PC-9 (cell line): ENCODE measurements around the gene TMEM205. TPM values are rescaled to one million over a fixed set of nuclear protein-coding genes. Genes with fewer than 3 reads are reported as not detected.

Experiments
- BruUV-seq: library from RNA; stranded (reverse); fragments of 400-500 nt; replicated peaks from 2 replicates; lab custom pipeline; 2021; lab: Mats Ljungman, UMichigan
- CTCF ChIA-PET: fragments of 300-600 bp; sonication (Branson Sonifier 250); formaldehyde crosslinking; loops from one replicate; lab custom pipeline; 2022; ENCODE audit warnings: antibody characterized with exemption; lab: Charles Lee
- POLR2A ChIA-PET: fragments of 300-600 bp; sonication (Branson Sonifier 250); formaldehyde crosslinking; loops from one replicate; lab custom pipeline; 2022; ENCODE audit warnings: antibody characterized with exemption; ENCODE audit not compliant: unreplicated experiment; lab: Charles Lee
- DNase-seq, 2 experiments: peaks; one replicate each; pipeline versions ENCODE4 v3.0.0 to v3.0.0-alpha.2; 2015 to 2022; ENCODE audit warnings: mixed read lengths in 1 of 2
- H2AFZ ChIP-seq: fragments of 200-600 bp; sonication (generic); 2 replicates; pipeline ENCODE4 v1.8.1; 2017; ENCODE audit warnings: antibody characterized with exemption
- H3F3A ChIP-seq: fragments of 200-600 bp; sonication (generic); 2 replicates; pipeline ENCODE4 v1.8.1; 2017; ENCODE audit warnings: antibody characterized with exemption, mild to moderate bottlenecking, low read depth; ENCODE audit not compliant: insufficient read depth
- H3K27ac ChIP-seq: fragments of 200-600 bp; sonication (generic); 2 replicates; pipeline ENCODE4 v1.6.1; 2016; ENCODE audit warnings: mixed run types
- H3K27me3 ChIP-seq: fragments of 200-600 bp; sonication (generic); 2 replicates; pipeline ENCODE4 v1.6.1; 2016; ENCODE audit warnings: low read depth, mixed run types; ENCODE audit not compliant: insufficient read depth
- H3K36me3 ChIP-seq: fragments of 200-600 bp; sonication (generic); 2 replicates; pipeline ENCODE4 v1.6.1; 2016; ENCODE audit warnings: low read depth, mixed run types
- H3K4me1 ChIP-seq: fragments of 200-600 bp; sonication (generic); replicated peaks from 2 replicates; pipeline ENCODE4 v1.6.1; 2016; ENCODE audit warnings: mixed run types; ENCODE audit not compliant: insufficient read depth
- H3K4me2 ChIP-seq: fragments of 200-600 bp; sonication (generic); 2 replicates; pipeline ENCODE4 v1.6.1; 2017; ENCODE audit warnings: mixed run types
- H3K4me3 ChIP-seq: fragments of 200-600 bp; sonication (generic); 2 replicates; pipeline ENCODE4 v1.6.1; 2016; ENCODE audit warnings: mixed run types
- H3K79me2 ChIP-seq: fragments of 200-600 bp; sonication (generic); 2 replicates; pipeline ENCODE4 v1.6.1; 2017; ENCODE audit warnings: low read depth, mixed run types
- H3K9me2 ChIP-seq: fragments of 200-600 bp; sonication (generic); 2 replicates; pipeline ENCODE4 v1.8.1; 2017; ENCODE audit warnings: mild to moderate bottlenecking; ENCODE audit not compliant: insufficient read depth
- H3K9me3 ChIP-seq: fragments of 200-600 bp; sonication (generic); 2 replicates; pipeline ENCODE4 v1.8.1; 2016; ENCODE audit warnings: low read depth; ENCODE audit not compliant: insufficient read depth
- H4K20me1 ChIP-seq: fragments of 200-600 bp; sonication (generic); 2 replicates; pipeline ENCODE4 v1.8.1; 2017; ENCODE audit not compliant: insufficient read depth
- CTCF ChIP-seq: fragments of 200-600 bp; sonication (generic); conservative IDR thresholded peaks from 2 replicates; pipeline ENCODE4 v1.6.1; 2017; ENCODE audit warnings: mixed run types, antibody characterized with exemption, mild to moderate bottlenecking, moderate library complexity
- EZH2 ChIP-seq: fragments of 200-600 bp; sonication (generic); IDR thresholded peaks from 2 replicates; pipeline ENCODE4 v1.8.0; 2017; ENCODE audit warnings: antibody characterized with exemption, low read depth
- intact Hi-C: fragments of 100-400 bp; cut with micrococcal nuclease; formaldehyde crosslinking; loops from one replicate; pipeline ENCODE4 v1.10.0; 2022; ENCODE audit not compliant: unreplicated experiment
- total RNA-seq: library from RNA; stranded (reverse); gene quantifications from 2 replicates; pipeline ENCODE4 v1.2.3, GENCODE V29; 2021

The TMEM205 gene
- total RNA-seq, 1 experiment from 2014 or later: 80.3 TPM

DNA sequence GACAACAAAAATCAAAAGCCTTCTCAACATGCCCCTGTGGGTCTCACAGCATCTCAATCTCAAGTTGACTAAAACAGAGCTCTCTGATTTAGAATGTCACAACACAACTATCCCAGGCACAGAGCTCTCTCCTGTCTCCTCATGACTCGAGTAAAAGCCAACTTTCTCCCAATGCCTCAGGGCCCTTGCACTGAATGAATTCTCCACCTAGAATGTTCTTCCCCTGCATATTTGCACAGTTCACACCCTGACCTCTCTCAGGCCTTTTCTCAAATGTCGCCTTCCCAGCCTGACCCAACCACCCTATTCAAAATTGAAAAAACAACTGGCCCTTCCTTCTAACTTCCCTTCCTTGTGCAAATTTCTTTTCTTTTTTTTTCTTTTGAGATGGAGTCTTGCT, 24.7 kb upstream of the TMEM205 start:
- Histone ChIP-seq H2AFZ (no peak overlapping the region), H3K4me3 (no peak overlapping the region), H3K4me1 (peaks cover 5% of the 10 kb centered on the region), H3K27ac (no peak overlapping the region), H3K27me3 (no peaks in the 10 kb centered on the region), H3K9me3 (no peaks in the 10 kb centered on the region), H3K36me3 (no peaks in the 10 kb centered on the region), H3K4me2 (no peak overlapping the region), H3K9me2 (no peaks in the 10 kb centered on the region), H4K20me1 (no peaks in the 10 kb centered on the region), H3F3A (peaks cover 10% of the 10 kb centered on the region; the same call in 1 of the 2 replicates), H3K79me2 (peaks cover 5% of the 10 kb centered on the region)
- intact Hi-C loops: no loop called here
- no TSS peak for BruUV-seq
- DNase-seq: no peak
- ChIA-PET CTCF (no interaction called here), POLR2A (no interaction called here)
- no peak for TF ChIP-seq CTCF
- TF ChIP-seq EZH2: no peak

DNA sequence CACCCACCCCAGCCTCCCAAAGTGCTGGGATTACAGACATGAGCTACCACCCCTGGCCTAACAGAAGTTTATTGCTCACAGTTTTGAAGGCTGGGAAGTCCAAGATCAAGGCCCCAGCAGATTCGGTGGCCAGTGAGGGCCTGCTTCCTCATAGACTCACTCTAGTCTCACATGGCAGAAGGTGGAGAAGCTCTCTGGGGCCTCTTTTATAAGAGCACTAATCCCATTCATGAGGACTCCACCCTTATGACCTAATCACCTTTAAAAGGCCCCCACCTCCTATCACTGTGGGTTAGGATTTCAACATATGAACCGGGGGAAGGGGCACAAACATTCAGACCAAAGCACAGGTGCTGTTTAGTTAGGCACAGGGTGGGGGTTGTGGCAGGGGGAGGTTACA, 21.5 kb upstream of the TMEM205 start:
- TF ChIP-seq CTCF (no peak), EZH2 (no peak)
- H4K20me1 ChIP-seq: no peaks in the 10 kb centered on the region
- peaks cover 9% of the 10 kb centered on the region; the same call in 1 of the 2 replicates for H3K36me3 ChIP-seq
- CTCF ChIA-PET: no interaction called here
- no peaks in the 10 kb centered on the region for H3K9me2 ChIP-seq
- no peaks in the 10 kb centered on the region for H3K79me2 ChIP-seq
- intact Hi-C loops: no loop called here
- H3K27me3 ChIP-seq: no peaks in the 10 kb centered on the region
- H3K4me1 ChIP-seq: no peaks in the 10 kb centered on the region
- no peaks in the 10 kb centered on the region for H3K9me3 ChIP-seq
- no peak overlapping the region for H2AFZ ChIP-seq
- no peak for DNase-seq
- no peak overlapping the region for H3K27ac ChIP-seq
- POLR2A ChIA-PET: no interaction called here
- H3K4me3 ChIP-seq: no peak overlapping the region
- H3F3A ChIP-seq: peaks cover 13% of the 10 kb centered on the region; the same call in 1 of the 2 replicates
- no TSS peak for BruUV-seq
- H3K4me2 ChIP-seq: no peak overlapping the region

DNA sequence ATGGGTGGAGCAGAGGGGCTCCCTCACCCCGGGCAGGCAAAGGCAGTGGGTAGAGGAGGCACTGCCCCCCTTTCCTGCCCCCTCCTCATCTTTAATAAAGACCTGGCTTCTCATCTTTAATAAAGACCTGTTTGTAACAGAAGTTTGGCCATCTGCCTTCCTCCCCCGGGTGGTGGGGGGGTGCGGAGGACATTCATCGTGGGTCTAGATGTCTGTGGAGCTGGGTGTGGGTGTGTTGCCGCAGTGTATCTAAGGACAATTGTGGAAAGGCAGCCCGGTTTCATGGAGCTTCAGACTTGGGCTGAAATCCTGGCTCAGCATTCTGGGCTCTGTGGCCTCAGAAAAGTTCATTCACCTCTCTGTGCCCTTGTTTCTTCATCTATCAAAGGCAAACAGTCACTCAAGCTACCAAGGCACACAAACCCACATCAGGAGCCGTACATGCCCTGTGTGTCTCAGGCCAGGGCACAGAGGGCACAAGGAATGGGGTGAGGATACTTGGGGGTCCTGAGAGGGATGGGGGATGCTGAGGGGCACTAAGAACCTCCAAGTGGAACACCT, 19.6 kb upstream of the TMEM205 start:
- POLR2A ChIA-PET: no interaction called here
- BruUV-seq: no TSS peak
- CTCF ChIA-PET: no interaction called here

More for the DNA sequence above, 19.6 kb upstream of the TMEM205 start:
- Histone ChIP-seq H2AFZ (no peak overlapping the region), H3K79me2 (no peaks in the 10 kb centered on the region), H3K9me2 (no peaks in the 10 kb centered on the region), H3K4me1 (no peaks in the 10 kb centered on the region), H3K4me3 (no peak overlapping the region), H3K27ac (no peak overlapping the region), H3K9me3 (no peaks in the 10 kb centered on the region), H3K36me3 (peaks cover 11% of the 10 kb centered on the region; the same call in 1 of the 2 replicates), H3F3A (peaks cover 14% of the 10 kb centered on the region; the same call in 1 of the 2 replicates), H3K27me3 (no peaks in the 10 kb centered on the region), H4K20me1 (no peaks in the 10 kb centered on the region; the same call in 1 of the 2 replicates), H3K4me2 (no peak overlapping the region)
- intact Hi-C loops: no loop called here
- no peak for TF ChIP-seq EZH2
- TF ChIP-seq CTCF: no peak
- no peak for DNase-seq
